Ammon's horn (tissue), 1 donor: ENCODE results near the gene IGSF21.

ENCODE experiments used
- DNase-seq: peaks from one replicate; pipeline ENCODE4 v3.0.0-alpha.2; 2016; ENCODE audit warnings: low spot score

Gene IGSF21

GRCh38 chr1:18097206-18097605, 10.4 kb upstream of the IGSF21 start:
- no peak for DNase-seq

GRCh38 chr1:18099026-18099425, 8.6 kb upstream of the IGSF21 start:
- no peak for DNase-seq

- no peak for DNase-seq
Observed at GRCh38 chr1:18100060-18100459, 7.5 kb upstream of the IGSF21 start.

- peak; percentile 73 for DNase-seq
Observed at GRCh38 chr1:18100491-18101063, 7.0 kb upstream of the IGSF21 start.

DNA sequence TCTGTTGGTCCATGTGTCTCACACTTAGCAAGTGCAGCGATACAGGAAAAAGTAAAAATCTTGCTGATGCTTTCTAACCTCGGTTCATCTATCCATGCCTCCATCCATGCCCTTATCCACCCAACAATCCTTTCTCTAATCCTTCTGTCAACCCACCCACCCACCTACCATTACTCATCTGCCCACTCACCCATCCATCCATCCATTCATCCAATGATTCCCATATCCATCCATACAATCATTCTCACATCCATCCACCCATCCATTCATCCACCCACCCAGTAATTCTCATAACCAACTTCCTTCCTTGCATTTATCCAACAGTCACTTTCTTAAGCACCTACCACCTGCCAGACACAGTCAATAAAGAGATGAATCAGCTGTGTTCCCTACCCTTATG, 6.1 kb upstream of the IGSF21 start:
- no peak for DNase-seq

- DNase-seq, result no peak
Observed at GRCh38 chr1:18103788-18104421, 3.7 kb upstream of the IGSF21 start.

DNA sequence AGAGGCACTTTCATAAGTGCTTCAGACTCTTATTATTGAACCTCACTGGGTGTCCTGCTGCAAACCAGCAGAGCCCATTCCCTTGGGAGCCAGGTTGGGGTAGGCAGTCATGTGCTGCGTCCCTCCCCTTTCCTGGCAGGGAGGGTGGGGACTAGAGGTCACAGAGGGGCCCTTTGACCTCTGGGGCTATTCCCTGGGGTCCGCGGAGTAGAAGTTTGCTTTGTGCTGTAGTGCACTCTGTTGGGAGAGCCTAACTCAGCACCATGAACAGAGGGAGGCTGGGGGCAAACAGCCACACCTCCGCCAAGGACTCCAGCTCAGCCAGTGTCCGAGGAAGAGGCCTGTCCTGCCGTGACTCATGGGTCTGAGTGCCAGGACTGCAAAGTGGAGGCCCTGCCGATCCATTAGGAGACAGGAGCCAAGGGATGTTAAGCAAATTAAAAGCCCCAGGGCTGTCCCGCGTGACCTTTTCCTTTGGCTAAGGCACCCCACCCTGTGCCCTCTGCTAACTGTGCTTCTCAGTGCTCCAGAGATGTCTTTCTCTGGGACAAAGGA, 3.0 kb upstream of the IGSF21 start:
- DNase-seq, result no peak

GRCh38 chr1:18105196-18105595, 2.4 kb upstream of the IGSF21 start:
- no peak for DNase-seq

- DNase-seq, result no peak
Observed at GRCh38 chr1:18108299-18109057, 880 bp downstream of the IGSF21 start.

GRCh38 chr1:18109058-18109755, 1.6 kb downstream of the IGSF21 start:
- peak; percentile 56 for DNase-seq

- DNase-seq, result peak; percentile 71
Observed at GRCh38 chr1:18109756-18110597, 2.4 kb downstream of the IGSF21 start.

DNA sequence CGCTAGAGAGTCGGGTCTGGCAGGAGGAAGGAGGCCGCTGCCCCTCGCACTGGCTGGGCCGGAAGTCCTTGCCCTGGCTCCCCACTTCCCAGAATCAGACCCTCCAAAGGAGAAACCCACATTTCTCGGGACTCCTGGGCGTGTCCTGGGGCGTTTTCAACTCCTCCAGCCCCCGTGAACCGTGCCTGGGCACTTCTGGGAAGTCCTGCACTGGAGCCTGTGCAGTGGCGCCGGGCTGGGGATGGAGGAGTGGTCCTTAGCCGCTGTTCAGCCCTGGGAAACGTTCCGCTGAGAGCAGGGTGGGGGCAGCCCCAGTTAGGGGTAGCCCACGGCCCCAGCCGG, 3.0 kb downstream of the IGSF21 start:
- no peak for DNase-seq

DNA sequence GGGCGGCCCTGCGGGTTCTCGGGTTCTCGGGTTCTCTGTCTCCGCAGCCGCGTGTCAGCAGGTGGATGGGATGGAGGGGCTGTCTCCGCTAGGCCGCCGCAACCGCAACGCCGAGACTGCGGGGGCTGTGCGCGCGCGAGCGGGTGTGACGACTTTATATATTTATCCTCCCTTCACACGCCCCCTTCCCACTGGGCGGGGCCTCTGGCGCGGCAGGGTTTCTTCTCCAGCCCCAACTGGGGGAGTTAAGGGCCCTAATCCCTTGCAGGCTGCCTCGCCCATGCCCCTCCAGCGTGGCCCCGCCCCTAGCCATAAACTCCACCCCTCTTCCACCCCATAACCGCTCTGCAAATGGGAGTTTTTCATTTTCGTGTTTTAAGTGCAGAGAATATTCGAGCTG, 3.4 kb downstream of the IGSF21 start:
- peak; percentile 45 for DNase-seq

- DNase-seq, result no peak
Observed at GRCh38 chr1:18111605-18112297, 4.2 kb downstream of the IGSF21 start.

DNA sequence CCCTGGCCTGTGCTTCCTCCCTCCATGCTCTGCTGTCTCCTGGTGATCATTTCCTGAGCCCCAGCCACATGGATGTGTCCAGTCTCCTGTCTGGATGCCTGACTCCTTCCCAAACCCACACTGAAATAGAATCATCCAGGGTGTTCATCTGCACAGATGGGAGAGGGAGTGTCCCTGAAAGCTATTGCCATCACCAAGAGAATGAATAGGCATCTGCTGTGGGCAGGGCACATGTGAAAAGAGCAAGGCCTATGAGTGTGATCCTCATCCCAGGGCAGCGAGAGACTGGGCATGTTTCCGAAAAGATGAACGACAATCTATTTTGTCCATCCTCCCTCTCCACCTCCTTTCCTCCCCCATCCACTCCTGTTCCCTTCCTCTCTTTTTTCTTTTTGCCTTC, 5.0 kb downstream of the IGSF21 start:
- DNase-seq, result no peak

DNA sequence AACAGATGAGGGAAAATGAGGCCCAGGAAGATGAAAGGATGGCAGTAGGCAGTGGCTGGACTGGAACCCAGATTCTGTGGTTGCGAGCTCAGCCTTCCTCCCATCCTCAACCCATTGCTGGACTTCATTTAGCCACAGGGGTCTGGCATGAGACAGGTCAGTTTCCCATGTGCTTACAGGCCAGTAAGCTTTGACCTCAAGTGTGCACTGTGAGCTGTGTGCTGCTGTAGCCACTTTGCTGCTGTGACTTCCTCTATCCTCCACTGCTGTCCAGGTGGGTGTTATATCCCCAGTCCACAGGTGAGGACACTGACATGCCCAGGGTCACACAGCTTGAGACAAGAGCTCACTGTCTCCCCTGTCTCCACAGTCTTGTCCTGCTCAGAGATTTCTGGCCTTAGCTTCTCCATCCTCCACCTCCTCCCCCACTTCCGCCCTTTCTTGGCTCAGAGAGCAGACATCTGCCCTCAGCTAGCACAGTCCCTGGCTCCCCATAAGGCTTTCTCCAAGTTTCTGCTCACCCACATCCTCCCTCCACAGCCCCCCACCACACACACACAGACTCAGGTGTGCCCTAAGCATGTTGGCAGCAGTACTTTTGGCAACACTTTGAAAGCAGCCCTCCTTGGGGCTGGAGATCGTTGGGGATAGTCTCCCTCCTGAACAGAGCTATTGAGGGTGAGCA, 7.3 kb downstream of the IGSF21 start:
- no peak for DNase-seq

DNA sequence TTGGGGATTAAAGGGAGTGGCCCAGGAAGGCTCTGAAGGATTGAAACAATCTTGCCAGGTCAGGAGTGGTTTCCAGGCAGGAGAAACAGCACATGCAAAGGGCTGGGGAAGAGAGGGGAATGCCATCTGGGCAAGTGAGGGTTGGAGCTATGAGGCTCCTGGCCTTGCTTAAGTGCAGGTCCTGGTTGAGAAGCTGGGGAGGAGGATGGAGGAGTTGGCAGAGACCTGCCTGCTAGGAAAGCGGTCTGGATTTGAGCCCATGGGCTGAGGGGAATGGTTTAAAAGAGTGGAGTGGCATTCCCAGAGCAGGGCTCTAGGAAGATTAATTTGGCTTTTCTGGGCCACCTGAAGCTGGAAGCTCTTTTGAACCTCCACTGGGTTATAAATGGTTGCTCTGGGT, 9.2 kb downstream of the IGSF21 start:
- DNase-seq, result no peak

DNA sequence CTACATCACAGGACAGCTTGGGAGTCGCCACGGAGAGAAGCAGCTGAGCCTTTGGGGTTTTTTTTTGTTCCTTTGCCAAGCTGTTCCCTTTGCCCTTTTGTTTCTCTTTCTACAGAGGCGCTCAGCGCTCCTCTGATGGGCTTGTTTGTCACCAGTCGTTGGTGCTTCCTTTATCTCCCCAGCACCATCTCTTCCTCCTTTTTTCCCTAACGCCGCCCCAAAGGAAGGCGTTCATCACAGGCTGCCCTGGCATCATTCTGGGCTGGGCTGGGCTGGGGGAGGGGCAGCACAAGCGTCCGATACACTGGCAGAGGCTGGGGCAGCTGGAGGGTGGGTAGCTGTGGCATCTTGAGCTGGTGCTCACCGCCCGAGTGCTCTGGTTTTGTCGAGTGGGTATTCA, 10.5 kb downstream of the IGSF21 start:
- peak; percentile 68 for DNase-seq

GRCh38 chr1:18118491-18118890, 10.9 kb downstream of the IGSF21 start:
- DNase-seq, result peak; percentile 70

- DNase-seq, result no peak
Observed at GRCh38 chr1:18119289-18119688, 11.7 kb downstream of the IGSF21 start.
